Measurements from ENCODE around the gene RHOB. TPM values are rescaled to one million over a fixed set of nuclear protein-coding genes. Genes with fewer than 3 reads are reported as not detected.

RHOB gene
- total RNA-seq: 11.0 and 12.9 TPM in 2 replicates

DNA sequence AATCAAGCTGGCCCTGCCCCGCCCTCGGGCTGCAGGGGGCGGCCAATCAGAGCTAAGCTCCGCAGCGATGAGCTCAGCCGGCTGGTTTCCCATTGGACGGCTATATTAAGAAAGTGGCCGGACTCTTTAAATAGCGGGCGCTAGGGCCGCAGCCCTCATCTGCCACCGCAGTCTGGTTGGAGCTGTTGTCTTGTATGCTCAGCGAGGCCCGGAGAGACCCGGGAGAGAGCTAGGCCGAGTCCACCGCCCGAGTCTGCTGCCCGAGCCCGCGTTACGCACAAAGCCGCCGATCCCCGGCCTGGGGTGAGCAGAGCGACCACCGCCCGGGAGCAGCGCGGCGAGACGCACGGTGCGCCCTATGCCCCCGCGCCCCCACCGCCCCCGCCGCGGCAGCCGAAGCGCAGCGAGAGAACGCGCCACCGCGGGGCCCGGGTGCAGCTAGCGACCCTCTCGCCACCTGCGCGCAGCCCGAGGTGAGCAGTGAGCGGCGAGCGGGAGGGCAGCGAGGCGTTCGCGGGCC lies at the start of gene RHOB:
RHOB (plus strand) TSS at position 158 of the 520 bp plus-strand sequence. CDS start 392 bp downstream, outside the sequence.
- Mint-ChIP-seq H3K4me3 (peak within 1 kb of the TSS; percentile 88), H3K4me1 (peaks cover 16% of the 10 kb centered on the region), H3K27ac (peak within 1 kb of the TSS; percentile 85), H3K27me3 (peaks cover 2% of the 10 kb centered on the region), H3K9me3 (no peaks in the 10 kb centered on the region), H3K36me3 (ENCODE audit: low read depth) (peaks cover 4% of the 10 kb centered on the region)
- TF ChIP-seq, protein P1, sequence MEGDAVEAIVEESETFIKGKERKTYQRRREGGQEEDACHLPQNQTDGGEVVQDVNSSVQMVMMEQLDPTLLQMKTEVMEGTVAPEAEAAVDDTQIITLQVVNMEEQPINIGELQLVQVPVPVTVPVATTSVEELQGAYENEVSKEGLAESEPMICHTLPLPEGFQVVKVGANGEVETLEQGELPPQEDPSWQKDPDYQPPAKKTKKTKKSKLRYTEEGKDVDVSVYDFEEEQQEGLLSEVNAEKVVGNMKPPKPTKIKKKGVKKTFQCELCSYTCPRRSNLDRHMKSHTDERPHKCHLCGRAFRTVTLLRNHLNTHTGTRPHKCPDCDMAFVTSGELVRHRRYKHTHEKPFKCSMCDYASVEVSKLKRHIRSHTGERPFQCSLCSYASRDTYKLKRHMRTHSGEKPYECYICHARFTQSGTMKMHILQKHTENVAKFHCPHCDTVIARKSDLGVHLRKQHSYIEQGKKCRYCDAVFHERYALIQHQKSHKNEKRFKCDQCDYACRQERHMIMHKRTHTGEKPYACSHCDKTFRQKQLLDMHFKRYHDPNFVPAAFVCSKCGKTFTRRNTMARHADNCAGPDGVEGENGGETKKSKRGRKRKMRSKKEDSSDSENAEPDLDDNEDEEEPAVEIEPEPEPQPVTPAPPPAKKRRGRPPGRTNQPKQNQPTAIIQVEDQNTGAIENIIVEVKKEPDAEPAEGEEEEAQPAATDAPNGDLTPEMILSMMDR (IDR thresholded peaks at IDR 0.05): no peak
- CTCF ChIA-PET: interaction anchor here (0.9 to 3.6 kb wide), 9 partner anchors 23 to 204 kb away, joined by 3 to 57 read pairs (median 6); partner anchors contain the start of gene HS1BP3
- DNase-seq: peak; percentile 87
- intact Hi-C loops (cut with micrococcal nuclease): loop anchor here (1.0 to 10.0 kb wide), 10 partner anchors 18 to 1082 kb away; partner anchors contain the start of genes HS1BP3, LDAH, PUM2 and TTC32
- ATAC-seq (ENCODE audit: low read depth): peak; percentile 96
- POLR2A ChIA-PET: interaction anchor here (0.6 to 5.8 kb wide), 36 partner anchors 8 to 1887 kb away, joined by 3 to 86 read pairs (median 5); partner anchors contain the start of genes GDF7, HS1BP3, LAPTM4A and LDAH

DNA sequence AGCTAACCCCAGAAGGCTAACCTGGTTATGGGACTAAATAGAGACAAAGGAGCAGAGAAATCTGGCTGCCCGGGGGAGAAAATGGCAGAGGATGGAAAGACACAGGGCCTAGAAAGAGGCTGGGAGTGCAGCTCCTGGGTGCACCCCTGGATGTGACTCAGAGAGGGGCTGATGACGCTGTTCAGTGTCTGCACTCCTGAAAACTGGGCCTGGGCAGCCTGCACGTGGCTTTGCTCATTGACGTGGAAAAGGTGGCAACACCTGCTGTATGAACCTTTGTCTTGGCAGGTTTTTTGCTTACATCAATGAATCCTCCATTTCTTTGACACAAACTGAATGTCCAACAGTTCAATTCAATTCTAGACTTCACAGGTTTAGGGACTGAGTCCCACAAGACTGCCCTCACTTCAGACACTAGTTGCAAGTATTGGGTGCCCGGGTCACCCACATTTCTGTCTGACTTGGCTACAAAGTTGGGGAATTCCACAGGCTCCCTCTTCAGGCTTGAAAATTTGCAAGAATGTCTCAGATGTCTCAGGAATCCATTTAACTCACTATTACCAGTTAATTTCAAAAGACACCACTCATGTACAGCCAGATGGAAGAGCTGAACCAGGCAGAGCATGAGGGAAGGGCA lies 48.9 kb upstream of the RHOB start:
- DNase-seq (no peak), ATAC-seq (ENCODE audit: low read depth) (no peak)
- Mint-ChIP-seq H3K27me3 (peaks cover 16% of the 10 kb centered on the region), H3K4me1 (no peaks in the 10 kb centered on the region), H3K4me3 (no peak overlapping the region), H3K9me3 (no peaks in the 10 kb centered on the region), H3K36me3 (ENCODE audit: low read depth) (no peaks in the 10 kb centered on the region), H3K27ac (no peak overlapping the region)
- CTCF ChIA-PET: no interaction called here
- intact Hi-C loops (cut with micrococcal nuclease): no loop called here
- TF ChIP-seq, protein P1 (IDR thresholded peaks at IDR 0.05): no peak
- POLR2A ChIA-PET: no interaction called here

GRCh38 chr2:20398956-20399567 lies 47.8 kb upstream of the RHOB start:
- ATAC-seq (ENCODE audit: low read depth) (no peak), DNase-seq (no peak)
- H3K27ac Mint-ChIP-seq: no peak overlapping the region
- H3K4me3 Mint-ChIP-seq: no peak overlapping the region
- H3K27me3 Mint-ChIP-seq: peaks cover 14% of the 10 kb centered on the region
- H3K9me3 Mint-ChIP-seq: no peaks in the 10 kb centered on the region
- intact Hi-C loops (cut with micrococcal nuclease): no loop called here
- no peaks in the 10 kb centered on the region for H3K36me3 Mint-ChIP-seq (ENCODE audit: low read depth)
- no peaks in the 10 kb centered on the region for H3K4me1 Mint-ChIP-seq
- ChIA-PET POLR2A (no interaction called here), CTCF (no interaction called here)
- TF ChIP-seq, protein P1 (IDR thresholded peaks at IDR 0.05): no peak

GRCh38 chr2:20400306-20400705 lies 46.6 kb upstream of the RHOB start:
- no peaks in the 10 kb centered on the region for H3K9me3 Mint-ChIP-seq
- intact Hi-C loops (cut with micrococcal nuclease): no loop called here
- H3K27me3 Mint-ChIP-seq: peaks cover 11% of the 10 kb centered on the region
- ATAC-seq (ENCODE audit: low read depth) (no peak), DNase-seq (no peak)
- H3K36me3 Mint-ChIP-seq (ENCODE audit: low read depth): no peaks in the 10 kb centered on the region
- TF ChIP-seq, protein P1 (IDR thresholded peaks at IDR 0.05): no peak
- ChIA-PET POLR2A (no interaction called here), CTCF (interaction anchor here (1.5 kb wide), 1 partner anchor 11 kb away, joined by 3 read pairs; no protein-coding TSS in a partner anchor)
- no peak overlapping the region for H3K27ac Mint-ChIP-seq
- H3K4me1 Mint-ChIP-seq: no peaks in the 10 kb centered on the region
- no peak overlapping the region for H3K4me3 Mint-ChIP-seq
